ENCODE data around the gene PCP2. TPM values are rescaled to one million over a fixed set of nuclear protein-coding genes. Genes with fewer than 3 reads are reported as not detected.

Gene PCP2
- total RNA-seq, 1 donor from 2014 or later, result not detected

GRCh38 chr19:7623725-7624603 is 9.6 kb downstream of the PCP2 start:
- Histone ChIP-seq H3K9me3 (no peaks in the 10 kb centered on the region), H3K4me1 (peaks cover 21% of the 10 kb centered on the region), H3K27me3 (no peaks in the 10 kb centered on the region), H3K4me3 (no peak overlapping the region), H3K36me3 (peaks cover 0 to 77% of the 10 kb centered on the region in 2 donors), H3K27ac (no peak overlapping the region)
- no peak for DNase-seq (ENCODE audit: extremely low spot score in 2 of 2)
- TF ChIP-seq, protein P1, sequence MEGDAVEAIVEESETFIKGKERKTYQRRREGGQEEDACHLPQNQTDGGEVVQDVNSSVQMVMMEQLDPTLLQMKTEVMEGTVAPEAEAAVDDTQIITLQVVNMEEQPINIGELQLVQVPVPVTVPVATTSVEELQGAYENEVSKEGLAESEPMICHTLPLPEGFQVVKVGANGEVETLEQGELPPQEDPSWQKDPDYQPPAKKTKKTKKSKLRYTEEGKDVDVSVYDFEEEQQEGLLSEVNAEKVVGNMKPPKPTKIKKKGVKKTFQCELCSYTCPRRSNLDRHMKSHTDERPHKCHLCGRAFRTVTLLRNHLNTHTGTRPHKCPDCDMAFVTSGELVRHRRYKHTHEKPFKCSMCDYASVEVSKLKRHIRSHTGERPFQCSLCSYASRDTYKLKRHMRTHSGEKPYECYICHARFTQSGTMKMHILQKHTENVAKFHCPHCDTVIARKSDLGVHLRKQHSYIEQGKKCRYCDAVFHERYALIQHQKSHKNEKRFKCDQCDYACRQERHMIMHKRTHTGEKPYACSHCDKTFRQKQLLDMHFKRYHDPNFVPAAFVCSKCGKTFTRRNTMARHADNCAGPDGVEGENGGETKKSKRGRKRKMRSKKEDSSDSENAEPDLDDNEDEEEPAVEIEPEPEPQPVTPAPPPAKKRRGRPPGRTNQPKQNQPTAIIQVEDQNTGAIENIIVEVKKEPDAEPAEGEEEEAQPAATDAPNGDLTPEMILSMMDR (IDR thresholded peaks at IDR 0.05), result no peak
- TF ChIP-seq POLR2AphosphoS5 (IDR thresholded peaks at IDR 0.05; ENCODE audit: insufficient read depth in 1 of 2, low read depth in 1 of 2) (no peak), POLR2A (IDR thresholded peaks at IDR 0.05) (no peak)
- intact Hi-C loops (cut with DNase I), result no loop called here

DNA sequence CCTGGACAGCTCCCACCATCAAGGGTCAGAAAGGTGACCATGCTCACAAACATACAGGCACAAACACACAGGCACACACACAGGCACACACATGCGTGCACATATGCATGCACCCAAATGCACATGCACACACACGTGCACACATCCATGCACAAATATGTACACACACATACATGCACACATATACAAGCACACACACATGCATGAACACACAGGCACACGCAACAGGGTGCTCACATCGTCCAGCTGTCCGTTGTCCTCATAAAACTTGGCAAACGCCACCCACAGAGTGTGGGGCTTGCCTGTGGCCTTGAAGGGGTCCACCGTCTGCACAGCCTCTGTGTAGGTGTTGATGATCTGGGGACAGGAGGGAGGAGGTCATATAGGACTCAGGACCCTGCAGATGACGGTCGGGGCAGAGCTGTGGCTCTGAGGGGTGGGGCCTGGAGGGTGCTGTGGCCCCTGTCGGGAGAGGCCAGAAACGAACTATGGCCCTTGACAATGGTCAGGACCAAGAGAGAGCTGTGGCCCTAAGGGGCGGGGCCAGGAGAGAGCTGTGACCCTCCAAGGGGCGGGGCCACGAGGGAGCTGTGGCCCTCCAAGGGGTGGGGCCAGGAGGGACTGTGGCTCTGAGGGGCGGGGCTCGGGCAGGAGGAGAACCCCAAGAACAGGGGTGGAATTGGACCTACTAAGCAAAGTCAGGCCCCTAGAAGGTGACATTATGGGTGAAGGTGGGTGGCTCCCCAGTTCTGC is 10.4 kb downstream of the PCP2 start:
- intact Hi-C loops (cut with DNase I), result no loop called here
- TF ChIP-seq, protein P1 (IDR thresholded peaks at IDR 0.05), result no peak
- no peak for TF ChIP-seq POLR2AphosphoS5 (IDR thresholded peaks at IDR 0.05; ENCODE audit: insufficient read depth in 1 of 2, low read depth in 1 of 2)
- TF ChIP-seq POLR2A (IDR thresholded peaks at IDR 0.05), result no peak

GRCh38 chr19:7620442-7621412 is 12.8 kb downstream of the PCP2 start:
- peaks cover 0 to 73% of the 10 kb centered on the region in 2 donors for H3K36me3 ChIP-seq
- H3K4me3 ChIP-seq, result no peak overlapping the region
- TF ChIP-seq POLR2A (IDR thresholded peaks at IDR 0.05), result no peak
- TF ChIP-seq POLR2AphosphoS5 (IDR thresholded peaks at IDR 0.05; ENCODE audit: insufficient read depth in 1 of 2, low read depth in 1 of 2), result no peak
- TF ChIP-seq, protein P1 (IDR thresholded peaks at IDR 0.05), result no peak
- intact Hi-C loops (cut with DNase I), result no loop called here
- H3K9me3 ChIP-seq, result no peaks in the 10 kb centered on the region
- no peaks in the 10 kb centered on the region for H3K27me3 ChIP-seq
- H3K27ac ChIP-seq, result no peak overlapping the region
- DNase-seq (ENCODE audit: extremely low spot score in 2 of 2), result no peak
- no peaks in the 10 kb centered on the region for H3K4me1 ChIP-seq

More for the DNA sequence above, 10.4 kb downstream of the PCP2 start:
- Histone ChIP-seq H3K27ac (no peak overlapping the region), H3K9me3 (no peaks in the 10 kb centered on the region), H3K4me3 (no peak overlapping the region), H3K4me1 (peaks cover 13% of the 10 kb centered on the region), H3K36me3 (peaks cover 0 to 84% of the 10 kb centered on the region in 2 donors), H3K27me3 (no peaks in the 10 kb centered on the region)
- no peak for DNase-seq (ENCODE audit: extremely low spot score in 2 of 2)

DNA sequence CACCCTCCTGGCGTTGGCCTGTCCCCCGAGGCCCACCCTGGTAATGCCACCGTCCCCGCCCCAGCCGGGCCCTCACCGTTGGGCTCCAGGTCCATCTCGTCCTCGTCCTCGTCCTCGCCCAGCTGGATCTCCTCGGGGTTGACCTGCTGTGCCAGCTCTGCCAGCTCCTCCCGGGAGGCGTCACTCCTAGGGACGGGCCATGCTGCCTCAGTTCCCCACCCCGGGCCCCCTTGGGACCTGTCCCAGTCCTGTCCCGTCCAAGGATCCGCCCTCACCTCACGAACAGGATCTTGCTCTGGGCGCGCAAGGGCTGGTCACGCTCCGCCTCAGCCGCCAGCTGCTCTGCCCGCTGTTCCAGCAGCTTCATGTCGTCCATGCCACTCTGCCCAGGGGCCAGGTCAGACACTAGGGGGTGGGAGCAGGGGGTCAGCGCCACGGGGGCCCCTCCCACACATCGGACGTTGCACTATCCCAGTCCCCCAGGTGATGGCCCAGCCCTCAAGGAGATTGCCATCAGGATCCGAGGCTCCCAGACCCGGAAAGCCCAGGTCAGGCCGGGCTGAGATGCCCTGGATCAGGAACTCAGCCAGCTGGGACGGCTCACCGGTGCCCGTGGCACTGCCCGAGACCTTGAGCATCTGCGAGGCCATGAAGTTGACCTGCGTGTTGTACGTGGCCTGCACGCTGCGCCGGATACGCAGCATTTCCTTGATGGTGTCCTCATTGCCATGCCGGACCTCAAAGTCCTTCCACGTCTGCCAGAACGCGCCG is 13.7 kb downstream of the PCP2 start:
- Histone ChIP-seq H3K4me1 (no peaks in the 10 kb centered on the region), H3K4me3 (no peak overlapping the region), H3K9me3 (no peaks in the 10 kb centered on the region), H3K27ac (peak overlapping the region; percentile 39), H3K36me3 (peaks cover 0 to 65% of the 10 kb centered on the region in 2 donors), H3K27me3 (no peaks in the 10 kb centered on the region)
- intact Hi-C loops (cut with DNase I), result no loop called here
- no peak for TF ChIP-seq POLR2A (IDR thresholded peaks at IDR 0.05)
- TF ChIP-seq, protein P1 (IDR thresholded peaks at IDR 0.05), result no peak
- no peak for TF ChIP-seq POLR2AphosphoS5 (IDR thresholded peaks at IDR 0.05; ENCODE audit: insufficient read depth in 1 of 2, low read depth in 1 of 2)
- DNase-seq (ENCODE audit: extremely low spot score in 2 of 2), result no peak

Measured in vagina (tissue), 2 donors.